Measurements from ENCODE around the gene STARD7.
A peak's percentile ranks its signal among the peaks of the same experiment; 100 is the strongest.
"Not testable (repeated sequence)": the region's sequence is repeated elsewhere in the genome, so short reads cannot be mapped to it uniquely, and the experiment has no call there.

STARD7 gene

DNA sequence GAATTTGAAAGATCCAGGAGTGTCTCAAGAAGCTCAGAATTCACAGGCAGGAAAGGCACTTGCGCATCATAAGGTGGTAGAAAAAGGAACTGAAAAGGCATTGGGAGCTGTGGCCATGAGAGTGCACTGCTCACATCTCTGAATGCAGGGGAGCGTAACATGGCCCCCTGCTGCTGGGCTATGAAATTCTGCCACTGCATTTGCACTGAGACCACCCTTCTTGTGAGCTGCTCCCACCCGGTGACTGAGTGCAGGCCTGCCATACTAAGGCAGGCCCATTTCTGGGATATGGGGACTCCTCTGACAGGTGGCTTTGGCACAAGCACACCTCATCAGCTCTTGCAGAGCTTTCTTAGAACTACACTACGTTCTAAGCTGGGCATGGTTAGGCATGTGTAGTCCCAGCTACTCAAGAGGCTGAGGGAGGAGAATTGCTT lies 25.3 kb upstream of the STARD7 start:
- no peak for DNase-seq (ENCODE audit: low read depth)

GRCh38 chr2:96233436-96233835 lies 24.8 kb upstream of the STARD7 start:
- no peak for DNase-seq (ENCODE audit: low read depth)

DNA sequence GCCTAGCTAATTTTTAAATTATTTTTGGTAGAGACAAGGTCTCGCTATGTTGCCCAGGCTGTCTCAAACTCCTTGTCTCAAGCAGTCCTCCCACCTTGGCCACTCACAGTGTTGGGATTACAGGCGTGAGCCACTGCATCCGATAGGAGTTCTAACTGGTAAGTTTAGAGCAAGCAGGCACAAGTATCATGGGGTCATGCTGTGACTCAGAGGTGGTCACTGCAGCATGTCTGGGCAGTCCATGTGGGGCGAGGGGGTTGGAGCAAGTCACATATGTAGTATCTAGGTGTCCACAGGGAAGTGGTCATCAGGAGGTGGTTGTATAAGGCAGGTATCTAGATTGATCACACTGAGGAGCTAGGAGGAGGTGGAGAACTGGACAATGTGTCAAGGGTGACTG lies 22.7 kb upstream of the STARD7 start:
- DNase-seq (ENCODE audit: low read depth): no peak

DNA sequence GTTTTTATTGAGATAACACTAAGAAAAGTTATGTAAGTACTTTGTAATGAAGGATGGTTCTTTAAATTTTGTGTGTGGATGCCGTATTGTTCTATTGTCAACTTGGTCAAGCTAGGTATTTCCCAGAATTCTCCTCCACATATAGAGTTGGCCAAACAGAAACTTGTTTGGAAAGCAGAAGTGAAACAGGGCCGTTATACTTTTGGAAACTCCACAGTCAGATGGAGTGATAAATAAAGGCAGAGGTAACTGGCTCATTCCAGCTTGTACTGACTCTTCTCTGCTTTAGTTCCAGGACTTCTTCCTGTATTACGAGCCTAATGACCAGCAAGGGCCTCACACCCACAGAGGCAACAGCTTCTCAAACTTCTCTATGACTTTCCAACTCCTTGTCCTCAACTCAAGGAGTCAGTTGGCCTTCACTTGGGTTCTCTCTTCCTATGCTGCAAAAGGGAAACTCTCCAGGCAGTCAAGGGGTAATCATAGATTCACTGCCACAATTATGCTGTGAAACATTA lies 16.4 kb upstream of the STARD7 start:
- no peak for DNase-seq (ENCODE audit: low read depth)

DNA sequence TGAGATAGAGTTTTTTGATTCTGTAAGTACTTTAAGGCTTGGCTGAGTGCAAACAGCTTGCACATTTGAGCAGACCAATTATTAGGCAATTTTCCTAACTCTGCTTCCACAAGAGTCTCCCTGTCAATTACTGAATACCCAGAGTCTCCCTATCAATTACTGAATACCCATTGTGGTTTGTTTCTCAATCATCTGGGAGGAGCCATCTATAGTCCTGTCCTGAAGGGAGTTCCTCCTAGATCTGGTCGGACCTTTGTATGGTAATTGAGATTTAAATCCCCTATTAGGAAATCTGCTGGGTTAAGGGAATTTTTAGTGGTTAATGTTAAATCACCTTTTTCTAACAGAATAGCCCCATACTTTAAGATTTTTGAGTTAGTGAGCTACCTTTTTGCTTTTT lies 12.5 kb upstream of the STARD7 start:
- not testable (repeated sequence) for DNase-seq (ENCODE audit: low read depth)

GRCh38 chr2:96219959-96220358 lies 11.3 kb upstream of the STARD7 start:
- DNase-seq (ENCODE audit: low read depth): not testable (repeated sequence)

- DNase-seq (ENCODE audit: low read depth): no peak
Measured at GRCh38 chr2:96218508-96219131, 10.0 kb upstream of the STARD7 start.

GRCh38 chr2:96214554-96214953 lies 5.9 kb upstream of the STARD7 start:
- no peak for DNase-seq (ENCODE audit: low read depth)

DNA sequence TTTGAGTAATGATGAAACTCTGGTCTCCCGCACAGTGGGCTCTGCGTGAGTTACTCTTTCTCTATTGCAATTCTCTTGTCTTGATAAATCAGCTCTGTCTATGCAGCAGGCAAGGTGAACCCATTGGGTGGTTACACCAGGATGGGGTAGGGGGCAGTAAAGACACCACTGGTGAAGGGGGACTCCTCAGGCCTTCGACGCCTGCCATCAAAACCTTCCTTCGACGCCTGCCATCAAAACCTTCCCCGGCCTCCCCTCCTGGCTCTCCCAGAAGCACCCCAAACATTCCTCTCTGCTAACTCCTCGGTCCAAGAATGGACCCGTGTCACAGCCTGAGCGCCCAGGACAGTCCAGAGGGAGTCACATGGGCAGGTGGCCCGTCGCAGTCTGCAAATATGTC lies 4.8 kb upstream of the STARD7 start:
- DNase-seq (ENCODE audit: low read depth): no peak

DNA sequence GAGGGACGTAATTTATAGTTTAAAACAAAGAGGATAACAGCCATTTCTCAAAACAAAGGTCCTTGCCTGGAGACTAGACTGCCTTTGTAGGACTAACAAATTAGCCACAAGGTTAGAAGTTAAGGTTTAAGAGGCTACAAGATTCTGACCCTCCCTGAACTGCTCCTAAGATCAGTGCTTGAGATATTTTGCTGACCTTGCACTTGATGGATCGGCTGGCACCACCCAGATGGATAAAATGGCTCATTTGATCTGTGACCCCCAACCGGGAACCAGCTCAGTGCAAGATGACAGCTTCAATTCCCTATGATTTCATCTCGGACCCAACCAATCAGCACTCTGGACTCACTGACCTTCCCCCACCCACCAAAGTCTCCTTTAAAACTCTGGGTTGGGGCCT lies 3.7 kb upstream of the STARD7 start:
- DNase-seq (ENCODE audit: low read depth): no peak

GRCh38 chr2:96209729-96210085 lies 1.1 kb upstream of the STARD7 start:
- DNase-seq (ENCODE audit: low read depth): no peak

DNA sequence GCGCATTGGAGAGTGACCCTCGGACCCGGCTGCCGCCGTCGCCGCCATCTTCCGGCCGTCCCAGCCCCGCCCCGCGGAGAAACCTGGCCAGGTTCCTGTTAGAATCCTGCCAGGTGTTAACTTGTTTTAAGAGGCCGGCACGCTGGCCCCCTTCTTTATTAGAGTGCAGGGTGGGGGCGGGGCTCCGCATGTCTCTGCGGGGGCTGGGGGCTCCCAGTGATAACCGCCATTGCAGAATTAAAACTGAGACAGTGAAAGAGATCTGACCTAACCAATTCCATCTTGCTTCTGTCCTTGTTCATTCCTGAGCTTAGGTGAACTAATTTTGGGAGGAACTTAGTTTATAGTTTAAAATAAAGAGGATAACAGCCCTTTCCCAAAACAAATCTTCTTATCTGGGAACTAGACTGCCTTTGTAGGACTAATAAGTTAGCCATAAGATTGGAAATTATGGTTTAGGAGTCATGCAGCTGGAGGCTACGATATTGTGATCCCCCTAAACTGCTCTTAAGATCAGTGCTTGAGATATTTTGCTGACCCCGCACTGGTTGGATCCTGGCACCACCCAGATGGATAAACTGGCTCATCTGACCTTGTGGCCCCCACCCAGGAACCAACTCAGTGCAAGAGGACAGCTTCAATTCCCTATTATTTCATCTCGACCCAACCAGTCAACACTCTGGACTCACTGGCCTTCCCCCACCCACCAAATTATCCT lies 543 bp upstream of the STARD7 start:
- no peak for DNase-seq (ENCODE audit: low read depth)

GRCh38 chr2:96207774-96208142 lies 869 bp downstream of the STARD7 start:
- DNase-seq (ENCODE audit: low read depth): no peak

DNA sequence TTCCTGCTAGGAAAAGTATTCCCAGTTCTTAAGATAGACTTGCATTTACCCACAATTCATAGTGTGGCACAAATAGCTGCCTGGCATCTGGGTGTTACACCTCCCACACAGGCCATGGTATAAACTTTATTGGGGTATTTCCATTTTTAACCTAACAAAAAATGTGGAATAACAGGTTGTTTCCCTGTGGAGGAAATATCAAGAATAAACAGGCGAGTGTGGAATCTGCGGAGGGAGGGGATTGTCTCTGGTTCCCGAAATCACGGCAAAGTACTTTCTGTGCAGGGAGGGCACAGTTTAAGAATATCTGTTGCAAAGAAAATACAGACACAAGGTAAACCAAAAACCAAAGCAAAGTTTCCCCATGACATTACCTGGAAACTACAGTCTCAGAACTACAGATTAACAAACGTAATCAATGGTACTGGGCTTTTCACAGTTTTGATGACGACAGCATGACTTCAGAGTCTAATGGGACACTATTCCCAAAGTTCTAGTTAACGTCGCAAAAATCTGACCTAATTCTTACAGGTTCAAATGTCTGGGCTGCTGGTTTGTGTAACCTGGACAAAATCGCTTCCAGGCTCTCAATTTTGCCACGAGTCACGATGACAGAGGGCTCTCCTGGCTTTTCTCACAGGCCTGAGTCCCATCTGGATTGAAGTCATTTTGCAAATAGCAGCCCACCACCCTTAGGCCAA lies 1.4 kb downstream of the STARD7 start:
- DNase-seq (ENCODE audit: low read depth): no peak

GRCh38 chr2:96205888-96206287 lies 2.7 kb downstream of the STARD7 start:
- DNase-seq (ENCODE audit: low read depth): peak; percentile 67

DNA sequence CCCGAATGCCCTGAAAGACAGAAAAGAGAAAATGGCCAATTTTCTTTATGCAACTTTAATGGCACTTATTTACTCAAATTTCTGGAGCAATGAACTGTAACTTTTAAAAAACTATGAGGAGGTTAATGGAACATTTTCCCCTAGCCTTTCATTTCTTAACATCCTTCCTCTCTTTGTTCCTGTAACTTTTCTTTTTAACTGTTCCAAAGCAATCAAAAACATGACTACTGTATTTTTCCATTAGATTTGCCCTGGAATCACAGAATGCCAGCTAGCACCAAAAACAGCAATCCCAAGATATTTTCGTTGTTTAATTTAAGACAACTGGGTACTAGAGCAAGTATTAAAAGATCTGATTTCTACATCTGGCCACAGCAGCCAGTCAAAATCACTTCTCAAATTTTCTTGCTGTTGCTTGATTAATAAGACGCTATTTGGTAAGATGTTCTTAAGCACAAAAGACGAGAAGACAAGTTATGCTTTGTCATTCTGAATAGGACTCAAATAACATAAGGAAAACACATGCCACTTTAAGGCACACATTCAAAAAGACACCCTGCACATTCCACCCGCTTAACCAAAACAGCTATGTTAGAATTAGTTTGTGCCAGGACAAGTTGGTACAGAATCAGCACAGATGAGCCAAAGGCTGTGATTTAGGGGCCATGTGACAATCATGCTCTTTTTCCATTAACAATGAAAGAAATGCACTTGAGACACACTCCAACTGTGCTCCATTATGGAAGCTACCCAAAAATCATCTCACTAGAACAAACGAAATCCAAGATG lies 3.6 kb downstream of the STARD7 start:
- DNase-seq (ENCODE audit: low read depth): no peak

GRCh38 chr2:96203130-96204028 lies 5.2 kb downstream of the STARD7 start:
- DNase-seq (ENCODE audit: low read depth): no peak

GRCh38 chr2:96202152-96202854 lies 6.3 kb downstream of the STARD7 start:
- no peak for DNase-seq (ENCODE audit: low read depth)

DNA sequence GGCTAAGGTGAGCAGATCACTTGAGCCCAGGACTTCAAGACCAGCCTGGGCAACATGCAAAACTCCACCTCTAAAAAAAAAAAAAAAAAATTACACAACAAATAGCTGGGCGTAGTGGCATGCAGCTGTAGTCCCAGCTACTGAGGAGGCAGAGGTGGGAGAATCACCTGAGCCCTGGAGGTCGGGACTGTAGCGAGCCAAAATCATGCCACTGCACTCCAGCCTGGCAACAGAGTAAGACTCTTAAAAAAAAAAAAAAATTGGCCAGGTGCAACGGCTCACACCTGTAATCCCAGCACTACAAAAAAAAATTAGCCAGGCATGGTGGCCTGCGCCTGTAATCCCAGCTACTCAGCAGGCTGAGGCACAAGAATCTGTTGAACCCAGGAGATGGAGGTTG lies 7.3 kb downstream of the STARD7 start:
- DNase-seq (ENCODE audit: low read depth): no peak

GRCh38 chr2:96198921-96199320 lies 9.7 kb downstream of the STARD7 start:
- no peak for DNase-seq (ENCODE audit: low read depth)
